Peyer's patch (tissue), 4 donors: Measurements from ENCODE around the gene ARPC1B.

Source experiments
- CTCF ChIP-seq, 6 experiments: fragments of 450-650 bp in 4 of 6; fragments of 200-600 bp in 2 of 6; sonication (generic) in 1 of 6; IDR thresholded peaks; one replicate each; pipeline ENCODE4 v1.5.1; 2017 to 2019; ENCODE audit warnings: antibody characterized with exemption in 6 of 6, mild to moderate bottlenecking in 3 of 6, moderate library complexity in 1 of 6
- POLR2A ChIP-seq, 2 donors: fragments of 450-650 bp; IDR thresholded peaks; one replicate each; pipeline ENCODE4 v1.5.1; 2017; ENCODE audit warnings: antibody characterized with exemption in 2 of 2, mild to moderate bottlenecking in 2 of 2, moderate library complexity in 2 of 2

GRCh38 chr7:99375070-99375807 lies 709 bp downstream of the ARPC1B start:
- TF ChIP-seq CTCF (IDR thresholded peaks at IDR 0.05) (no peak), POLR2A (IDR thresholded peaks at IDR 0.05) (peak; percentile 85 to 87)
